Measurements from ENCODE around the gene KLHL5.
A peak's percentile ranks its signal among the peaks of the same experiment; 100 is the strongest.

The KLHL5 gene

GRCh38 chr4:39044364-39044955, 17.6 kb upstream of the KLHL5 start:
- peak; percentile 94 for DNase-seq (ENCODE audit: low read depth)

GRCh38 chr4:39044956-39045826, 16.8 kb upstream of the KLHL5 start:
- no peak for DNase-seq (ENCODE audit: low read depth)

GRCh38 chr4:39045827-39046221, 16.2 kb upstream of the KLHL5 start:
- DNase-seq (ENCODE audit: low read depth): no peak

GRCh38 chr4:39046249-39046648, 15.8 kb upstream of the KLHL5 start:
- DNase-seq (ENCODE audit: low read depth): no peak

GRCh38 chr4:39047681-39048080, 14.4 kb upstream of the KLHL5 start:
- no peak for DNase-seq (ENCODE audit: low read depth)

DNA sequence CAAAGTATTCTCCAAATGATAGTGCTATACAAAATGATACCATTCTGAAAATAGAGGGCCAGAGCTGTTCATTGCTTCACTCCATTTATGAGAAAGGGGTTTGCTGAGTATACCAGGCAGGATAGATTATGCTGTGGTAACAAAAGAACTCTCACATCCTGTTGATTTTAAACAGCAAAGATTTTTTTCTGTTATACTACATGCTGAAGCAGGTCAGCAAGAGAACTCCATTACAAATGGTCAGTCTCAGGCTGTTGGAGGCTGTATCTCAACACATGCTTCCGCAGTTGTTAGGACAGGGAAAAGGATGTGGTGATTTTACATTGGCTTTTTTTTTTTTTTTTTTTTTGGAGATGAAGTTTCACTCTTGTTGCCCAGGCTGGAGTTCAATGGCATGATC, 13.7 kb upstream of the KLHL5 start:
- no peak for DNase-seq (ENCODE audit: low read depth)

- no peak for DNase-seq (ENCODE audit: low read depth)
Measured at GRCh38 chr4:39050590-39050989, 11.4 kb upstream of the KLHL5 start.

DNA sequence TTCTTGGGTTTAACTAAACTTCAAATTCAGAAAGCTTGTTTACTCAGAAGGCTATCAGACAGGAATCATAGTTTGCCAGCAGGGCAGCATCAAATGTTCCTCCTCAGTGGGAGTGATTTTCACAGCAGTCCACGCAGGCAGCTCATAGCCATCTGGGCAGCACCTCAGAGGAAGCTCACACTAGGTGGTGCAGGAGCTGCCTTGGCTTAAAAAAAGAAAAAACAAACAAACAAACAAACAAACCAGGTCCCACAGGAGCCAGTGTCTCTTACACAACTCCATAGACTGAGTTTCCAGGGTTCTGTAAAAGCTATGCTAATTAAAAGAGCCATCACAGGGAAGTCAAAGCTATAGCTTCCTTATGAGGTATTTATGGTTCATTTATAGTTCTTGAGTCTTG, 10.5 kb upstream of the KLHL5 start:
- no peak for DNase-seq (ENCODE audit: low read depth)

- DNase-seq (ENCODE audit: low read depth): no peak
Measured at GRCh38 chr4:39053983-39054382, 8.0 kb upstream of the KLHL5 start.

DNA sequence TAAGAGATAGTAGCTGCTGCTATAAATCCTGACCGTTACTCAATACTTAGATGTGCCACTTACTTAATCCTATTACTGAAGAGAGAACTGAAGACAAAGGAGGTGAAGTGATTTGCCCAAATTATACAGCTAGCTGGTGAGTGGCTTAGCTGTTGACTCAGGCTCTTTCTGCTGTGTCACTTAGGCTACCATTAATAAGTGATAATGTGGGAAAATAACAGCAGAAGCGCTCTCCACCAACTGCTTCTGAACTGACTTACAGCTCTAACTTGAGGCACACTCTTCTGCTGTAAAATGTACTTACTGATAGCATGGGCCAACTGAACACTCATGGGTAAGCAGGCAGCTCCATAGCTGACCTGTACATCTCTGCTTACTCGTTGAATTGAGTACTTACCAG, 7.5 kb upstream of the KLHL5 start:
- DNase-seq (ENCODE audit: low read depth): no peak

DNA sequence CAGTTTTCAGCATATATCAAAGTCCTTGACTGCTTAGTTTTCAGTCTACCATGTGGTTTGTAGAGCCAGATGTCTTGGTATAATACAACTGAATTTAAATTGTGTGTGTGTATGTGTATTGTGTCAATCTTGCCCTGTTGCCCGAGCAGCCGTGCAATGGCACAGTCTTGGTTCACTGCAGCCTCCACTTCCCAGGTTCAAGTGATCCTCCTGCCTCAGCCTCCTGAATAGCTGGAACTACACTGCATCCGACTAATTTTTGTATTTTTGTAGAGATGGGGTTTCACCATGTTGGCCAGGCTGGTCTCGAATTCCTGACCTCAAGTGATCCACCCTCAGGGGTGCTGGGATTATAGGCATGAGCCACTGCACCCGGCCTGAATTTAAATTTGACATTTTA, 6.0 kb upstream of the KLHL5 start:
- no peak for DNase-seq (ENCODE audit: low read depth)

DNA sequence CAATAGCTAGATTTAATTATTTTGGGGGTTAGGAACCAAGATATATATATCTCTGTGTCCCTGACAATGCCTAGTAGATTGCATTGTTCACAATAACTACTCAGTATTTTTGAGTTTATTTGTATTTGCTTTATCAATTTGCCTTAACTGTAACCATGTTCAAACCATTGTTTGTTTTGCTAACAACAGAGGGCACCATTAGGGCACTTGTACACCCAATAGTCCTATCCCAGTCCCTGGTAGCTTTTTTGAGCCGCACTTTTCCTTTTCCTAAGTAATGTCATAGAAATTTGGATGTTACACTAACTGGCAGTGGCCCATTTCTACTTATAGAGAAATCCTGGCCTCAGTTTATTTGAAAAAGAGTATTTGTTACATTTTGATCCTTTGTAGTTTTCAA, 575 bp upstream of the KLHL5 start:
- DNase-seq (ENCODE audit: low read depth): no peak

DNA sequence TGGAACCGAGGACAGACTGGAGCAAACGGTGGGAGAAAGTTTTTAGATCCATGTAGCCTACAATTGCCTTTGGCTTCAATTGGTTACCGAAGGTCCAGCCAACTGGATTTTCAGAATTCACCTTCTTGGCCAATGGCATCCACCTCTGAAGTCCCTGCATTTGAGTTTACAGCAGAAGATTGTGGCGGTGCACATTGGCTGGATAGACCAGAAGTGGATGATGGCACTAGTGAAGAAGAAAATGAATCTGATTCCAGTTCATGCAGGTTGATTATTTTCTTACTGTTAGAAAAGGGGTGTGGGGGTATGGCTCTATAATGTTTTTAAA, 702 bp downstream of the KLHL5 start:
- no peak for DNase-seq (ENCODE audit: low read depth)

DNA sequence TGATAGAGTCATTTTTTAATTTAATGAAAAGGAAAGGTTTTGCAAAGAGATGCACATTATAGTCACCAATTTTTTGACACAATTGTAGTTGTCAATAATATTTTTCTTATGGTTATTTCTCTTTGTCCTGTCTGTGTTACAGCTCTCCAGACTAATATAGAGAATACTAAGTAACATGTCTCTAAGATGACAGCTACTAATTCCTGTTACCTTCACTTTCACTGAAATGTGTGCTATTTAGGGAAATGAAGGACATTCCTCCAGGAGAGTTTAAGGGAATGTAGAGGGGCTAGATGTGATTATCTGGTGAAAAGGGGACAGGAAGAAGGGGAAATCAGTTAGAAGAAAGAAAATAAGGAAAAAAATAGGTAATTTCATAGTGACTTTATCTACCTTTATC, 1.4 kb downstream of the KLHL5 start:
- DNase-seq (ENCODE audit: low read depth): no peak

DNA sequence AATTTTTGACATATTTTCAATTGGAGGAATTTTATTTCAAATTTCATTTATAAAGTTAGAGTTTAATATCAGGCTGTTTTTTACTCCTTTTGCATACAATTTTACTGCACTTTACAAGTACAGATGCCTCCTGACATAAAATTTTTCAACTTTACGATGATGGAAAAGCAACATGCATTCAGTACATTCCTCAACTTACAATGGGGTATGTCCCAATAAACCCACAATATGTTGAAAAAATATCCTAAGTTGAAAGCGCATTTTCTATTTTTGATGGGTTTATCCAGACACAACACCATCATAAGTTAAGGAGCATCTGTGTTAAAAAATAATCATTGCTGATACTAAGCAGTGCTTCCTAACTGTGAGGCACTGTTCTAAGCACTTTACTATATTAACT, 4.3 kb downstream of the KLHL5 start:
- no peak for DNase-seq (ENCODE audit: low read depth)

DNA sequence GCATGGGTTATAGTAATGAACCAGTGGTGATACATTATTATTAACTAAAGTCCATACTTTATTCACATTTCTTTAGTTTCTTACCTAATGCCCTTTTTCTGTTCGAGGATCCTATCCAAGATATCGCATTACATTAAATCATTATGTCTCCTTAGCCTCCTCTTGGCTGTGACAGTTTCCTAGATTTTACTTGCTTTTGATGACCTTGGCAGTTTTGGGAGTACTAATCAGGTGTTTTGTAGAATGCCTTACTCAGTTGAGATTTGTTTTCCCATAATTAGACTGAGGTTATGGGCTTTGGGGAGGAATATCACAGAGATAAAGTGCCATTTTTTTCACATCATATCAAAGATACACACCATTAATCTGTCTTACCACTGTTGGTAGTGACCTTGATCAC, 5.0 kb downstream of the KLHL5 start:
- DNase-seq (ENCODE audit: low read depth): no peak

GRCh38 chr4:39067451-39067850, 5.4 kb downstream of the KLHL5 start:
- no peak for DNase-seq (ENCODE audit: low read depth)

GRCh38 chr4:39068907-39069306, 6.9 kb downstream of the KLHL5 start:
- no peak for DNase-seq (ENCODE audit: low read depth)

GRCh38 chr4:39078829-39079228, 16.8 kb downstream of the KLHL5 start:
- no peak for DNase-seq (ENCODE audit: low read depth)

- no peak for DNase-seq (ENCODE audit: low read depth)
Measured at GRCh38 chr4:39083164-39083563, 21.1 kb downstream of the KLHL5 start.

DNA sequence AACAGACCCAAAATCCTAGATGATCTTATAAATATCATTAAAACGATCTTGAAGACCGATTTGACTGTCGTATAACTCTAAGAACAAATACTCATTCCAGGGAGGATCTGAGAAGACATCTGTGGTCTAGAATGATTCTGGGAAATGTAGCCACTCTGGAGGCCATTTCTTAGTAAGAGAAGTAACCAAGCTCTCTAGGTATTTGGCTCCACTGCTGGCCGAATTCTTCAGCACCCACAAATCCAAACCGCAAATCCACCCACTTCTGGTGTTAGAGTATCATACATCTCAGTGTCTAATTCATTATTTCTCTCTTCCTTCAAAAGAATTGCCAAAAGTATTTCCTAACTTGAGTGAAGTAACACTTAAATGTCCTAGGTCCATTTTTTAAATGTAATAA, 23.9 kb downstream of the KLHL5 start:
- peak; percentile 57 for DNase-seq (ENCODE audit: low read depth)

DNA sequence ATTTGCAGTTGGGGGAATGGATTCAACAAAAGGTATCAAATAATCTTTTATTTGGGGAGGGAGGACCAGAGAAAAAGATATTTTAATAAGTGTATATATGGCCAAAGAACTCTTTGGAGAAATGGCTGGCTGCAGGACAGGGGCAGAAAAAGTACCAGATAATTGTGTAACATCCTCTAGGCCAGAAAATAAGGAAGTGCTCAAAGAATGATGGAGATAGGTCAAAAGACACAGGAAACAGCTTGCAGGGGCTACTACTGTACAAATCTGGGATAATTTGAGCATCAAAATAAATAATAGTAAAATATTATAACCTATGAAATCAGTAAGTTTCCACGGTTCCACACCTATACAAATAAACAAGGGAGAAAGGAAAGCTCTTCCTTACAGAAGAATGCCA, 34.8 kb downstream of the KLHL5 start:
- DNase-seq (ENCODE audit: low read depth): no peak

DNA sequence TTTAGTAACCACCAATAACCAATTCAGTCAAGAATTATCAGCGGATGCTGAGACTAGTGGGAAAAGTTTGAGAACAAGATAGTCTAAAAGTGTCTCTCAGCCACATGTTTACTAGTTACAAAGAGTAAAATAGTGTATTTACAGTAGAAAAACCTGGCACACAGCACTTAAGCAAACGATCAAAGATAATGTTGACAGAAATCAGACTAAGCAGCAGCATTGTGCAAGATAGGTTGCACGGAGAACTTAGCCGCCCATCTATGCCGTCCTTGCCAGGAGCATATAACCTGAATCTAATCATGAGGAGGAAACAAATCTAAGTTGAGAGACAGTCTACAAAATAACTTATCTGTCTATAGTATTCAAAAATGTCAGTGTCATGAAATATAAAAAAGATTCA, 35.3 kb downstream of the KLHL5 start:
- DNase-seq (ENCODE audit: low read depth): no peak

DNA sequence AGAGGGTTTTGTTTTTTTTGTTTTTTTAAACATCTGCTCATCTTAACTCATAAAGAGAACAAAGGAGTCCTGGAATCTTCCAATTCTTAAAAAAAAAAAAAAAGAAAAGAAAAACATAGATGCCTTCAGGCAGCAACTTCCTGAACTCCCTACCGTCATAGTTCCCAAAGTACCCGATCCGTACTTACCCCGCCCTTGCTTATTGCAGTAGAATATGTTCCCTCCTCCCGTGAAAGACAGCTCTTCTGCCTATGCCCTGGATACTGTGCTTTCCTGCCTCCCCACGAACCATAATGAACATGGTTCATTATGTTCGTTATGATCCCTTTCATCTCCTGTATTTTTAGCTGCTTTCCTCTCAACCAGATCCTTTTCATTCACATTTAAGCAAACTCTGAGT, 40.3 kb downstream of the KLHL5 start:
- DNase-seq (ENCODE audit: low read depth): no peak

All from CMK (cell line).